Kasumi-1 (cell line): Measurements from ENCODE around the gene LST1.
A peak's percentile ranks its signal among the peaks of the same experiment; 100 is the strongest.

ENCODE experiments used
- DNase-seq, 2 experiments: peaks; one replicate each; lab custom pipeline; 2025; lab: John Stamatoyannopoulos, UW

LST1 gene

DNA sequence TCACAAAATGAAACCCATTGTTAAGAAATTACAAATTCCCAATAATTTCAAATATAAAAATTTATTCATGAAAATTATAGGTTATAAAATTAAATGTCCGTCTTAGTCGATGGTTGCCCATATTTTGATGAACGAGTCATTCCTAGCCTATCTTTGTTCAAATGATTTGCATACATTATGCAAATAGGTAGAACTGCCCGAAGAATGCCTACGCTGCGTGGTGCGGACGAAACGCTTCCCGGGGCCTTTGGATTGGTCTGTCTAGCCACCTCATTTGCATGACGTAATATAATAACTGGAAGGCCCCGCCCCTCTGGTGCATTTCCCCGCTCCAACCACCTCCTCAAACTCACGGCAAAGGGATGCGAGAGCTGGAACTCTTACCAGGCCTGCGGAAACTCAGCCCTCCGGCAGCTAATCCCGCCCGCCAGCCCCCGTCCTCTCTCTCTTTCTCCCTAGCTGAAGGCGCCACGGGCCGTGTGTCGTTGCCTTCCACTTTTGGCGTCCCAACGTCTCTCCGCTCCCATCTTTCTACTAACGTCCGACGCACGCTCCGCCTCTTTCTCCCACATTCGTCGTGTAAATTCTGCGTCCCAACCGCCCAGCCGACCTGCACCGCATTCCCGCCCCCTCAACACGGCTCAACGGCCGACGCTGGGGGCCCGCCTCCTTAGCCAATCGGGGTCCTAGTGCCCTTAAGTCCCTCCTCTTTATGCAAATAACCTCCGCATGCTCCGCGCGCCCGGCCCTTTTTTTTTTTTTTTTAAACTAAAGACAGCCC lies 33.9 kb downstream of the LST1 start:
- peak; percentile 99 for DNase-seq

DNA sequence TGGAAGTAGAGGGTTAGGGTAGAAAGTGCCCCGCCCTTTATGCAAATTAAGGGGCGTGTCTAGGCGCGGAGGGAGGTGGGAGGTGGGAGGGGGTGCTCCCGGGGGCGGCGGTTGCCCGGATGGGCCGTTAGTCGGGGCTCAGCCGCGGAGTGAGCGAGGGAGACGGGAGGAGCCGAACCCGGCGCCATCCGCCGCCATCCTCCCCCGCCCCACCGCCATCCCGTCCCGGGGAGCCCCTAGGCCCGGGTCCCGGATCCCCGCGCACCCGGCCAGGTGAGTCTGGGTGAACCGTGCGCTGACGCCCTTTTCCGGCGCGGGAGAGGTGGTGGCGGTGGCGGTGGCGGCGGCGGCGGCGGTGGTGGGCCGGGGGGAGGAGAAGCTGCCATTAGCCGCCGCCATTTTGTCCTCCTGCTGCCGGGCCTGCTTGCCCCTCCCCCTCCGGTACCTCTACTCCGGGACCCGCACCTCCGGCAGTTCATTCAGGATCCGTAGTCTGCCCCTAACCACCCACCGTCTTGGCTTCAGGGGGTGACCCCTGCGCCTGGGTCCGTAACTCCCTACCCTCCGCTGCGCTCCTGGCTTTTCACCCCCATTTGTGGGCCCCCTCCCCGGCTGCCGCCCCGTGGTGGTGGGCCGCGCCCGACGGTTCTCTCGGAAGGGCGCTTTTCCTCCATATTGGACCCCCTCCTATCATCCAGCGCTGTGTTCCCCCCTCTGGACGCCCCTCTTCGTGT lies 34.7 kb downstream of the LST1 start, which contains the start of gene PRRC2A:
Gene PRRC2A (plus strand): TSS at position 130 of the 734 bp plus-strand sequence. CDS start 2,075 bp downstream, outside the sequence.
- peak; percentile 69 to 81 for DNase-seq

- no peak for DNase-seq
Measured at GRCh38 chr6:31621320-31621939, 35.4 kb downstream of the LST1 start.

GRCh38 chr6:31621991-31622390 lies 35.9 kb downstream of the LST1 start:
- no peak for DNase-seq

- DNase-seq = peak; percentile 22 to 38
Measured at GRCh38 chr6:31622684-31623091, 36.6 kb downstream of the LST1 start.

- no peak for DNase-seq
Measured at GRCh38 chr6:31624070-31624469, 38.0 kb downstream of the LST1 start.

GRCh38 chr6:31626952-31627351 lies 40.9 kb downstream of the LST1 start:
- DNase-seq = no peak

- DNase-seq = no peak
Measured at GRCh38 chr6:31627690-31628287, 41.7 kb downstream of the LST1 start.

- DNase-seq = no peak
Measured at GRCh38 chr6:31629014-31629413, 42.9 kb downstream of the LST1 start.

GRCh38 chr6:31630177-31630934 lies 44.3 kb downstream of the LST1 start:
- no peak for DNase-seq

DNA sequence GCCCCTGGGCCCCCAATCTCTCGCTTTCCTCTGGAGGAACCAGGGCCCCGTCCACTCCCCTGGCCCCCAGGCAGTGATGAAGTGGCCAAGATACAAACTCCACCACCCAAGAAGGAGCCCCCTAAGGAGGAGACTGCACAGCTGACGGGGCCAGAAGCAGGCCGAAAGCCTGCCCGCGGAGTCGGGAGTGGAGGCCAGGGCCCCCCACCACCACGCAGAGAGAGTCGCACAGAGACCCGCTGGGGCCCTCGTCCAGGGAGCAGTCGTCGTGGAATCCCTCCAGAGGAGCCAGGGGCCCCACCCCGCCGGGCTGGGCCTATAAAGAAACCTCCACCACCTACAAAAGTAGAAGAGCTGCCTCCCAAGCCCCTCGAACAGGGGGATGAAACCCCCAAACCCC lies 45.1 kb downstream of the LST1 start:
- no peak for DNase-seq

- no peak for DNase-seq
Measured at GRCh38 chr6:31631681-31632278, 45.7 kb downstream of the LST1 start.

DNA sequence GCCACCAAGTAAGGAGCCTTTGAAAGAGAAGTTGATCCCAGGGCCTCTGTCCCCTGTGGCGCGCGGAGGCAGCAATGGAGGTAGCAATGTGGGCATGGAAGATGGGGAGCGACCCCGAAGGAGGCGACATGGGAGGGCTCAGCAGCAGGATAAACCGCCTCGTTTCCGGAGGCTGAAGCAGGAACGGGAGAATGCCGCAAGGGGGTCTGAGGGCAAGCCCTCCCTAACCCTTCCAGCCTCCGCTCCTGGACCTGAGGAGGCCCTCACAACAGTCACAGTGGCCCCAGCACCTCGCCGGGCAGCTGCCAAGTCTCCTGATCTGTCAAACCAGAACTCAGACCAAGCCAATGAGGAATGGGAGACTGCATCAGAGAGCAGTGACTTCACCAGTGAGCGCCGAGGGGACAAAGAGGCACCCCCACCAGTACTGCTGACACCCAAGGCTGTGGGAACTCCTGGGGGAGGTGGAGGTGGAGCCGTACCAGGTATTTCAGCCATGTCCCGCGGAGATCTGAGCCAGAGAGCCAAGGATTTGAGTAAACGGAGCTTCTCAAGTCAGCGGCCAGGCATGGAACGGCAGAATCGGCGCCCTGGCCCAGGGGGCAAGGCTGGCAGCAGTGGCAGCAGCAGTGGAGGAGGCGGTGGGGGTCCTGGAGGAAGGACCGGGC lies 46.3 kb downstream of the LST1 start:
- no peak for DNase-seq

DNA sequence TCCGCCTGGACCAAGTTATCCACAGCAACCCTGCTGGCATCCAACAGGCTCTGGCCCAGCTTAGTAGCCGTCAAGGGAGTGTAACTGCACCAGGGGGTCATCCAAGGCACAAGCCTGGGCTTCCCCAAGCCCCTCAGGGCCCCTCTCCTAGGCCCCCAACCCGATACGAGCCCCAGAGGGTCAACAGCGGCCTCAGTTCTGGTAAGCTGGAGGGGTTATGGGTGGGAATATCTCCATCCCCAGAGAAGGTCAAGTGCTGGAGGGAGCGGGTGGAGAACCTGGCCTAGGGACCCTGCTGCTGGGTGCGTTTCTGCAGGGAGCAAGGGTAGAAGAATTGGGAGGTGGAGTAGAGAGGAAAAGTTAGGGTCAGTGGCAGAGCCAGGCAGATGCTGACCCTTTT lies 47.4 kb downstream of the LST1 start:
- DNase-seq = no peak

- no peak for DNase-seq
Measured at GRCh38 chr6:31634131-31634530, 48.1 kb downstream of the LST1 start.

DNA sequence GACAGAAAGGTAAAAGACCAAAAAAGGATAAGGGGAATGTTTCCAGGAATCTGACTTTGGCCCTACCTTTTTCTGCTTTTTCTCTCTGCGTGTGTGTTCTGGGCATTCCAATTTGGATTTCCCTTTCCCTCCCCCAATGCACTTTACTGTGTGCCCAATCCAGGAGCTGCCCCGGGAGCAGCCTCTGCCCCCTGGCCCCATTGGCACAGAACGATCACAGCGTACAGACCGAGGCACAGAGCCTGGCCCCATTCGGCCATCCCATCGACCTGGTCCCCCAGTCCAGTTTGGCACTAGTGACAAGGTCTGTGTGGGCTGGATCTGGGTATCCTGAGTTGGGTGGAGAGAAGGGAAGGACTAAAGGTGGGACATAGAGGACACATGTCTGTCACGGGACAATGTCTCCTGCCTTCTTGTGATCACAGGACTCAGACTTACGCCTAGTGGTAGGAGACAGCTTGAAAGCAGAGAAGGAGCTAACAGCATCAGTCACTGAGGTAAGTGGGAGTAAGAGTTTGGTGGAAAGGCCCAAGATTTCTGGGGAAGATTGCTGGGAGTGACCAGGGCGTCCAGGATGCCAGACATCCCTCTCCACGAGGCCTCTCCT lies 49.0 kb downstream of the LST1 start:
- DNase-seq = no peak

DNA sequence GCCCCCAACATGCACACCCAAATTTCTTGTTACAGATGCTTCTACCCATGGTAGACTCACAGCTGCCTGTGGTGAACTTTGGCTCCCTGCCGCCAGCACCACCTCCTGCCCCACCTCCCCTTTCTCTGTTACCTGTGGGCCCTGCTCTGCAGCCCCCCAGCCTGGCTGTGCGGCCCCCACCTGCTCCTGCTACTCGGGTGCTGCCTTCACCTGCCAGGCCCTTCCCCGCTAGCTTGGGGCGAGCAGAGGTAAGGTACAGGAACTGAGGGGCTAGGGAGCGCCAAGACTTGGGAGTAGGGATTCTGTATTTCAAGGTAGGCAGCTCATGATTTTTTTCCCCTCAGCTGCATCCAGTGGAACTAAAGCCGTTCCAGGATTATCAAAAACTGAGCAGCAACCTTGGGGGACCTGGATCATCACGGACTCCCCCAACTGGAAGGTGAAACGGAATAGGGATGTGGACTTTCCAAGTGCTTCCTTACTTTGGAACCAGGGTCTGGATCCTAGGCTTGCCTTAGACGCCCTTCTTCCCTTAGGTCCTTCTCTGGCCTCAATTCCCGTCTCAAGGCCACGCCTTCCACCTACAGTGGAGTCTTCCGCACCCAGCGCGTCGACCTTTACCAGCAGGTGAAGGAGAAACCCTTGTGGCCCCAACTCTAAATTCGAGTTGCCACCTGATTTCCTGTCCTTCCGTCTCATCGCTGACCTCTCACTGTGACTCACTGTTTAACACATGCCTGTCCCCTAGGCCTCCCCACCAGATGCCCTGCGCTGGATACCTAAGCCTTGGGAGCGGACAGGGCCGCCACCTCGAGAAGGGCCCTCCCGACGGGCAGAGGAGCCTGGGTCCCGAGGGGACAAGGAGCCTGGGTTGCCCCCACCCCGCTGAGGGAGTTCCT lies 50.9 kb downstream of the LST1 start:
- no peak for DNase-seq
